ENCODE measurements around the gene ZNF778. TPM values are rescaled to one million over a fixed set of nuclear protein-coding genes. Genes with fewer than 3 reads are reported as not detected.
"Not testable (repeated sequence)": the region's sequence is repeated elsewhere in the genome, so short reads cannot be mapped to it uniquely, and the experiment has no call there.

Gene ZNF778
- total and polyA plus RNA-seq, 2 of the 13 experiments (the other 11 are each of a cell fraction or from before 2014, with no cell fraction given), result 3.8 to 7.2 TPM

DNA sequence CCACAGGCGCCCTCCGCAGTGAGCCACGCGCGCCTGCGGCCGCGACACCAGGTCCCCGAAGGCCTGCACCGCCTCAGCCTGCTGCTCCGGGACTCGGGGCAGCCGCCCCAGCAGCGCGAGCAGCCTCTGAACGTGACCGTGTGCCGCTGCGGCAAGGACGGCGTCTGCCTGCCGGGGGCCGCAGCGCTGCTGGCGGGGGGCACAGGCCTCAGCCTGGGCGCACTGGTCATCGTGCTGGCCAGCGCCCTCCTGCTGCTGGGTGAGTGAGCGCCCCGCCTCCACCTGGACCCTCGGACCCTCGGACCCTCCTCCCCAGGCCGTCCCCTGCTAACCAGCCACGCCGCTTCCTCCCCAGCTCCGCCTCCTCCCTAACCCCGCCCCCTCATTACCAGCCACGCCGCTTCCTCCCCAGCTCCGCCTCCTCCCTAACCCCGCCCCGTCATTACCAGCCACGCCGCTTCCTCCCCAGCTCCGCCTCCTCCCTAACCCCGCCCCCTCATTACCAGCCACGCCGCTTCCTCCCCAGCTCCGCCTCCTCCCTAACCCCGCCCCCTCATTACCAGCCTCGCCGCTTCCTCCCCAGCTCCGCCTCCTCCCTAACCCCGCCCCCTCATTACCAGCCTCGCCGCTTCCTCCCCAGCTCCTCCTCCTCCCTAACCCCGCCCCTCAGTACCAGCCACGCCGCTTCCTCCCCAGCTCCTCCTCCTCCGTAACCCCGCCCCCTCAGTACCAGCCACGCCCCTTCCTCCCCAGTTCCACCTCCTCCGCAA, 25.1 kb upstream of the ZNF778 start (continued):
- TF ChIP-seq, protein P1, sequence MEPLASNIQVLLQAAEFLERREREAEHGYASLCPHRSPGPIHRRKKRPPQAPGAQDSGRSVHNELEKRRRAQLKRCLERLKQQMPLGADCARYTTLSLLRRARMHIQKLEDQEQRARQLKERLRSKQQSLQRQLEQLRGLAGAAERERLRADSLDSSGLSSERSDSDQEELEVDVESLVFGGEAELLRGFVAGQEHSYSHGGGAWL (CRISPR knock-in tag; IDR thresholded peaks at IDR 0.05), result peak; percentile 88
- TF ChIP-seq NFKBIZ (CRISPR knock-in tag; IDR thresholded peaks at IDR 0.05), result peak; percentile 71; the same call in 1 of the 2 replicates
- TF ChIP-seq, protein P2, sequence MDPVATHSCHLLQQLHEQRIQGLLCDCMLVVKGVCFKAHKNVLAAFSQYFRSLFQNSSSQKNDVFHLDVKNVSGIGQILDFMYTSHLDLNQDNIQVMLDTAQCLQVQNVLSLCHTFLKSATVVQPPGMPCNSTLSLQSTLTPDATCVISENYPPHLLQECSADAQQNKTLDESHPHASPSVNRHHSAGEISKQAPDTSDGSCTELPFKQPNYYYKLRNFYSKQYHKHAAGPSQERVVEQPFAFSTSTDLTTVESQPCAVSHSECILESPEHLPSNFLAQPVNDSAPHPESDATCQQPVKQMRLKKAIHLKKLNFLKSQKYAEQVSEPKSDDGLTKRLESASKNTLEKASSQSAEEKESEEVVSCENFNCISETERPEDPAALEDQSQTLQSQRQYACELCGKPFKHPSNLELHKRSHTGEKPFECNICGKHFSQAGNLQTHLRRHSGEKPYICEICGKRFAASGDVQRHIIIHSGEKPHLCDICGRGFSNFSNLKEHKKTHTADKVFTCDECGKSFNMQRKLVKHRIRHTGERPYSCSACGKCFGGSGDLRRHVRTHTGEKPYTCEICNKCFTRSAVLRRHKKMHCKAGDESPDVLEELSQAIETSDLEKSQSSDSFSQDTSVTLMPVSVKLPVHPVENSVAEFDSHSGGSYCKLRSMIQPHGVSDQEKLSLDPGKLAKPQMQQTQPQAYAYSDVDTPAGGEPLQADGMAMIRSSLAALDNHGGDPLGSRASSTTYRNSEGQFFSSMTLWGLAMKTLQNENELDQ (CRISPR knock-in tag; IDR thresholded peaks at IDR 0.05; ENCODE audit: borderline replicate concordance), result peak; percentile 63; the same call in 1 of the 2 replicates
- TF ChIP-seq, protein P3, sequence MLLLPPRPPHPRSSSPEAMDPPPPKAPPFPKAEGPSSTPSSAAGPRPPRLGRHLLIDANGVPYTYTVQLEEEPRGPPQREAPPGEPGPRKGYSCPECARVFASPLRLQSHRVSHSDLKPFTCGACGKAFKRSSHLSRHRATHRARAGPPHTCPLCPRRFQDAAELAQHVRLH (CRISPR knock-in tag; IDR thresholded peaks at IDR 0.05; ENCODE audit: borderline replicate concordance, low read depth), result peak; percentile 77; the same call in 1 of the 2 replicates
- peak; percentile 58; the same call in 1 of the 2 replicates for TF ChIP-seq RARA (CRISPR knock-in tag; IDR thresholded peaks at IDR 0.05)
- TF ChIP-seq, protein P4, sequence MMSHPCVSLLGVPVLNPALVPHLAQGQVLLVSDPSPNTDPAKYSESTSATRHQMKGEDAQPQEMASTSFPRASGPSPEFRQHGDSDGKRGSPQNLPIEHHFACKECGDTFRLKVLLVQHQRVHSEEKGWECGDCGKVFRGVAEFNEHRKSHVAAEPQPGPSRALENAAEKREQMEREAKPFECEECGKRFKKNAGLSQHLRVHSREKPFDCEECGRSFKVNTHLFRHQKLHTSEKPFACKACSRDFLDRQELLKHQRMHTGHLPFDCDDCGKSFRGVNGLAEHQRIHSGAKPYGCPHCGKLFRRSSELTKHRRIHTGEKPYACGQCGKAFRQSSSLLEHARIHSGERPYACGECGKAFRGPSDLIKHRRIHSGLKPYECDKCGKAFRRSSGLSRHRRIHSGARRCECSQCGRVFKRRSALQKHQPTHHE (CRISPR knock-in tag; IDR thresholded peaks at IDR 0.05; ENCODE audit: borderline replicate concordance), result peak; percentile 86
- peak; percentile 83 for TF ChIP-seq ZNF230 (CRISPR knock-in tag; IDR thresholded peaks at IDR 0.05)
- TF ChIP-seq FOXA1 (IDR thresholded peaks at IDR 0.05), result not testable (repeated sequence)
- peak; percentile 48 for TF ChIP-seq FOXA1 (CRISPR knock-in tag; IDR thresholded peaks at IDR 0.05)
- TF ChIP-seq, protein P5, sequence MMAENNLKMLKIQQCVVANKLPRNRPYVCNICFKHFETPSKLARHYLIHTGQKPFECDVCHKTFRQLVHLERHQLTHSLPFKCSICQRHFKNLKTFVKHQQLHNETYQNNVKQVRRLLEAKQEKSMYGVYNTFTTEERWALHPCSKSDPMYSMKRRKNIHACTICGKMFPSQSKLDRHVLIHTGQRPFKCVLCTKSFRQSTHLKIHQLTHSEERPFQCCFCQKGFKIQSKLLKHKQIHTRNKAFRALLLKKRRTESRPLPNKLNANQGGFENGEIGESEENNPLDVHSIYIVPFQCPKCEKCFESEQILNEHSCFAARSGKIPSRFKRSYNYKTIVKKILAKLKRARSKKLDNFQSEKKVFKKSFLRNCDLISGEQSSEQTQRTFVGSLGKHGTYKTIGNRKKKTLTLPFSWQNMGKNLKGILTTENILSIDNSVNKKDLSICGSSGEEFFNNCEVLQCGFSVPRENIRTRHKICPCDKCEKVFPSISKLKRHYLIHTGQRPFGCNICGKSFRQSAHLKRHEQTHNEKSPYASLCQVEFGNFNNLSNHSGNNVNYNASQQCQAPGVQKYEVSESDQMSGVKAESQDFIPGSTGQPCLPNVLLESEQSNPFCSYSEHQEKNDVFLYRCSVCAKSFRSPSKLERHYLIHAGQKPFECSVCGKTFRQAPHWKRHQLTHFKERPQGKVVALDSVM (CRISPR knock-in tag; IDR thresholded peaks at IDR 0.05), result peak; percentile 49; the same call in 1 of the 2 replicates
- peak; percentile 49 for TF ChIP-seq SOX5 (CRISPR knock-in tag; IDR thresholded peaks at IDR 0.05; ENCODE audit: borderline replicate concordance)
- TF ChIP-seq, protein P6, sequence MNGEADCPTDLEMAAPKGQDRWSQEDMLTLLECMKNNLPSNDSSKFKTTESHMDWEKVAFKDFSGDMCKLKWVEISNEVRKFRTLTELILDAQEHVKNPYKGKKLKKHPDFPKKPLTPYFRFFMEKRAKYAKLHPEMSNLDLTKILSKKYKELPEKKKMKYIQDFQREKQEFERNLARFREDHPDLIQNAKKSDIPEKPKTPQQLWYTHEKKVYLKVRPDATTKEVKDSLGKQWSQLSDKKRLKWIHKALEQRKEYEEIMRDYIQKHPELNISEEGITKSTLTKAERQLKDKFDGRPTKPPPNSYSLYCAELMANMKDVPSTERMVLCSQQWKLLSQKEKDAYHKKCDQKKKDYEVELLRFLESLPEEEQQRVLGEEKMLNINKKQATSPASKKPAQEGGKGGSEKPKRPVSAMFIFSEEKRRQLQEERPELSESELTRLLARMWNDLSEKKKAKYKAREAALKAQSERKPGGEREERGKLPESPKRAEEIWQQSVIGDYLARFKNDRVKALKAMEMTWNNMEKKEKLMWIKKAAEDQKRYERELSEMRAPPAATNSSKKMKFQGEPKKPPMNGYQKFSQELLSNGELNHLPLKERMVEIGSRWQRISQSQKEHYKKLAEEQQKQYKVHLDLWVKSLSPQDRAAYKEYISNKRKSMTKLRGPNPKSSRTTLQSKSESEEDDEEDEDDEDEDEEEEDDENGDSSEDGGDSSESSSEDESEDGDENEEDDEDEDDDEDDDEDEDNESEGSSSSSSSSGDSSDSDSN (CRISPR knock-in tag; IDR thresholded peaks at IDR 0.05), result peak; percentile 94
- TF ChIP-seq ZFP36L1 (CRISPR knock-in tag; IDR thresholded peaks at IDR 0.05), result 0 out of 2 replicates have a peak, but pooled peaks have one; percentile 49
- TF ChIP-seq, protein P7, sequence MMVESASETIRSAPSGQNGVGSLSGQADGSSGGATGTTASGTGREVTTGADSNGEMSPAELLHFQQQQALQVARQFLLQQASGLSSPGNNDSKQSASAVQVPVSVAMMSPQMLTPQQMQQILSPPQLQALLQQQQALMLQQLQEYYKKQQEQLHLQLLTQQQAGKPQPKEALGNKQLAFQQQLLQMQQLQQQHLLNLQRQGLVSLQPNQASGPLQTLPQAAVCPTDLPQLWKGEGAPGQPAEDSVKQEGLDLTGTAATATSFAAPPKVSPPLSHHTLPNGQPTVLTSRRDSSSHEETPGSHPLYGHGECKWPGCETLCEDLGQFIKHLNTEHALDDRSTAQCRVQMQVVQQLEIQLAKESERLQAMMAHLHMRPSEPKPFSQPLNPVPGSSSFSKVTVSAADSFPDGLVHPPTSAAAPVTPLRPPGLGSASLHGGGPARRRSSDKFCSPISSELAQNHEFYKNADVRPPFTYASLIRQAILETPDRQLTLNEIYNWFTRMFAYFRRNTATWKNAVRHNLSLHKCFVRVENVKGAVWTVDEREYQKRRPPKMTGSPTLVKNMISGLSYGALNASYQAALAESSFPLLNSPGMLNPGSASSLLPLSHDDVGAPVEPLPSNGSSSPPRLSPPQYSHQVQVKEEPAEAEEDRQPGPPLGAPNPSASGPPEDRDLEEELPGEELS (CRISPR knock-in tag; IDR thresholded peaks at IDR 0.05), result peak; percentile 56; the same call in 1 of the 2 replicates
- TF ChIP-seq KDM5B (CRISPR knock-in tag; IDR thresholded peaks at IDR 0.05; ENCODE audit: borderline replicate concordance), result peak; percentile 93

Measured in HepG2 (cell line).